ENCODE measurements around the gene PAK1. TPM values are rescaled to one million over a fixed set of nuclear protein-coding genes. Genes with fewer than 3 reads are reported as not detected.
"Not testable (repeated sequence)": the region's sequence is repeated elsewhere in the genome, so short reads cannot be mapped to it uniquely, and the experiment has no call there.

The PAK1 gene
- polyA plus RNA-seq, 1 donor (not counting 4 experiments of a cell fraction or from before 2014, with no cell fraction given): 78.2 TPM

GRCh38 chr11:77383349-77383748, 90.5 kb downstream of the PAK1 start:
- H3K9ac ChIP-seq (ENCODE audit: control insufficient read depth, extremely low read depth, insufficient read depth, low read length); H3K4me2 ChIP-seq (ENCODE audit: control insufficient read depth, extremely low read depth, insufficient read depth, low read depth, low read length); H3K27ac ChIP-seq (ENCODE audit: control insufficient read depth, insufficient read depth, low read length); H4K20me1 ChIP-seq (ENCODE audit: control insufficient read depth, extremely low read depth, insufficient read depth, low read length); H2AFZ ChIP-seq (ENCODE audit: control insufficient read depth, low read length); H3K27me3 ChIP-seq (ENCODE audit: control insufficient read depth, extremely low read depth, insufficient read depth, low read length); dilution Hi-C loops (cut with MboI; ENCODE audit: extremely low pct_ligation_motif_present, low sequenced_read_pairs); H3K4me3 ChIP-seq (ENCODE audit: control insufficient read depth in 2 of 3, extremely low read depth in 1 of 3, insufficient read depth in 2 of 3, low read depth in 1 of 3, low read length in 3 of 3); H3K4me1 ChIP-seq (ENCODE audit: control insufficient read depth, extremely low read depth, insufficient read depth, low read length); FAIRE-seq; H3K36me3 ChIP-seq (ENCODE audit: control insufficient read depth in 2 of 2, extremely low read depth in 1 of 2, insufficient read depth in 2 of 2, low read length in 2 of 2); H3K9me3 ChIP-seq (ENCODE audit: control insufficient read depth, low read depth, low read length); H3K9me1 ChIP-seq (ENCODE audit: control insufficient read depth, extremely low read depth, insufficient read depth, low read length); H3K79me2 ChIP-seq (ENCODE audit: control insufficient read depth, insufficient read depth, low read length); DNase-seq (ENCODE audit: low read depth, low spot score): not testable (repeated sequence)

- H2AFZ ChIP-seq (ENCODE audit: control insufficient read depth, low read length): no peak overlapping the region
- H4K20me1 ChIP-seq (ENCODE audit: control insufficient read depth, extremely low read depth, insufficient read depth, low read length): no peaks in the 10 kb centered on the region
- TF ChIP-seq CTCF (optimal IDR thresholded peaks at IDR 0.05 in 1 of 3, IDR thresholded peaks at IDR 0.05 in 1 of 3, conservative IDR thresholded peaks at IDR 0.05 in 1 of 3; ENCODE audit: extremely low read depth in 1 of 3, insufficient read depth in 2 of 3, low read length in 3 of 3) (no peak), EZH2 (IDR thresholded peaks at IDR 0.05; ENCODE audit: low read length) (no peak)
- H3K4me3 ChIP-seq (ENCODE audit: control insufficient read depth in 2 of 3, extremely low read depth in 1 of 3, insufficient read depth in 2 of 3, low read depth in 1 of 3, low read length in 3 of 3): no peak overlapping the region
- no peaks in the 10 kb centered on the region for H3K79me2 ChIP-seq (ENCODE audit: control insufficient read depth, insufficient read depth, low read length)
- no peaks in the 10 kb centered on the region for H3K4me1 ChIP-seq (ENCODE audit: control insufficient read depth, extremely low read depth, insufficient read depth, low read length)
- no peaks in the 10 kb centered on the region for H3K9me3 ChIP-seq (ENCODE audit: control insufficient read depth, low read depth, low read length)
- DNase-seq (ENCODE audit: low read depth, low spot score) (no peak), FAIRE-seq (no peak)
- no peak overlapping the region for H3K27ac ChIP-seq (ENCODE audit: control insufficient read depth, insufficient read depth, low read length)
- H3K27me3 ChIP-seq (ENCODE audit: control insufficient read depth, extremely low read depth, insufficient read depth, low read length): no peaks in the 10 kb centered on the region
- no peak overlapping the region for H3K4me2 ChIP-seq (ENCODE audit: control insufficient read depth, extremely low read depth, insufficient read depth, low read depth, low read length)
- dilution Hi-C loops (cut with MboI; ENCODE audit: extremely low pct_ligation_motif_present, low sequenced_read_pairs): no loop called here
- H3K36me3 ChIP-seq (ENCODE audit: control insufficient read depth in 2 of 2, extremely low read depth in 1 of 2, insufficient read depth in 2 of 2, low read length in 2 of 2): peaks cover 0 to 3% of the 10 kb centered on the region in 2 experiments
- no peaks in the 10 kb centered on the region for H3K9me1 ChIP-seq (ENCODE audit: control insufficient read depth, extremely low read depth, insufficient read depth, low read length)
- H3K9ac ChIP-seq (ENCODE audit: control insufficient read depth, extremely low read depth, insufficient read depth, low read length): no peak overlapping the region
These were observed 91.9 kb downstream of the PAK1 start for GRCh38 chr11:77381729-77382665.
